T1000 (cell line): Measurements from ENCODE around the gene FBXL3.
"Not testable (repeated sequence)": the region's sequence is repeated elsewhere in the genome, so short reads cannot be mapped to it uniquely, and the experiment has no call there.

ENCODE experiments used
- DNase-seq: peaks from one replicate; lab custom pipeline; 2025; ENCODE audit warnings: mixed read lengths; lab: John Stamatoyannopoulos, UW

The FBXL3 gene

GRCh38 chr13:77026255-77026860 lies 601 bp downstream of the FBXL3 start:
- no peak for DNase-seq

GRCh38 chr13:77022341-77022740 lies 4.6 kb downstream of the FBXL3 start:
- DNase-seq: no peak

- no peak for DNase-seq
Observed at GRCh38 chr13:77019756-77020155, 7.2 kb downstream of the FBXL3 start.

GRCh38 chr13:77016888-77017623 lies 9.9 kb downstream of the FBXL3 start:
- DNase-seq: no peak

GRCh38 chr13:77016251-77016812 lies 10.6 kb downstream of the FBXL3 start:
- no peak for DNase-seq

- no peak for DNase-seq
Observed at GRCh38 chr13:77014906-77015685, 11.9 kb downstream of the FBXL3 start.

GRCh38 chr13:77013853-77014542 lies 13.0 kb downstream of the FBXL3 start:
- no peak for DNase-seq

- DNase-seq: not testable (repeated sequence)
Observed at GRCh38 chr13:77009719-77010118, 17.2 kb downstream of the FBXL3 start.

- DNase-seq: no peak
Observed at GRCh38 chr13:77009011-77009410, 17.9 kb downstream of the FBXL3 start.

DNA sequence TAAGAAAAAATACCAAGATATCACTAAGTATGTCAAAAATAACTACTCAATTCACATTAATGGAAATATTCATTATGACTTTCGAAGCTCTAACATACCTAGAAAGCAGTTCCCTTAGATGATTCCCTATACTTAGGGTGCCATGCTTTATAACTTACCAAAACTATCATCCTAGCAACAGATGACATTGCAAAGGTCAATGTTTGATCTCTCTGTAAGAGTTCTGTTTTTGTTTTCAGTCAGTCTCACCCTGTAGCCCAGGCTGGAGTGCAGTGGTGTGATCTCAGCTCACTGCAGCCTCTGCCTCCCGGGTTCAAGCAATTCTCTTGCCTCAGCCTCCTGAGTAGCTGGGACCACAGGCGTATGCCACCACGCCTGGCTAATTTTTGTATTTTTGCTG lies 18.6 kb downstream of the FBXL3 start:
- DNase-seq: not testable (repeated sequence)

- DNase-seq: no peak
Observed at GRCh38 chr13:77002590-77003190, 24.3 kb downstream of the FBXL3 start.

GRCh38 chr13:77001963-77002587 lies 24.9 kb downstream of the FBXL3 start:
- DNase-seq: no peak

DNA sequence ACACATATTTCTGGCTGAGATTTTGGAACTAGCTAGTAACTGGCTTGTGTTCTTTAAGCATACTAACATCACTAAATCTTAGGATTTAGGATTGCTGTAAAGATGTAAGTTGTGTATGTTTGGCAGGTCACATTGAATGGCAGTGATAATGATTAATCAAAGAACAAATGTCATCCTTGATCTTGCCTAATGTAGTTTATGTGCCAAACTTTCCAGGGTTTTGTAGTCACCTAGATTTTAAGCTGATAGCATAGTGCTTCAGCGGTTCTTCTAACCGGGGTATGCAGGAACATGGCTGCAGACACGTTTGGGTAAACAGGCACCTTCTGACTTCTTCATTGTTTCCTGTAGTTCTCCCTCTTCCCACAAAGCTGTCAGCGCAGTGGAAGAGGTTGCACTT lies 25.4 kb downstream of the FBXL3 start:
- DNase-seq: no peak

GRCh38 chr13:77000475-77000874 lies 26.5 kb downstream of the FBXL3 start:
- no peak for DNase-seq

GRCh38 chr13:76994281-76994680 lies 32.7 kb downstream of the FBXL3 start:
- DNase-seq: no peak

GRCh38 chr13:76993473-76993872 lies 33.5 kb downstream of the FBXL3 start:
- DNase-seq: no peak

DNA sequence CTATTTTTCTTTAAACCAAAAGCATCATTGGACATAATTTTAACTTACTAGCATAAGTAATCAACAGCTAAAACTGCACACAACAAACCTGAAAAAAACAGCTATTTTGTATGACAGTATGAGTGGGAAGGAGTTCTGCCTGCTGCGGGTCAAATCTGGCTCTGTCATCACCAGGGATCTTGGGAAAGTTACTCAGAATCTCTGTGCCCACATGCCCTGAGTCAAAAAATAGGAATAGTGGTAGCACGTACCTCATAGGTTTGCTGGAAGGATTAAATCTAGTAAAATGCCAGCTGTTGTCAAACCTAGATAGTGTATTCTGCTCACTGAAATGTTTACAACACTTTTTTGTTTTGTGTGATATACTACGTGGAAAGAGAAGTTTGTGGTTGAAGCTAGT lies 33.9 kb downstream of the FBXL3 start:
- DNase-seq: no peak

DNA sequence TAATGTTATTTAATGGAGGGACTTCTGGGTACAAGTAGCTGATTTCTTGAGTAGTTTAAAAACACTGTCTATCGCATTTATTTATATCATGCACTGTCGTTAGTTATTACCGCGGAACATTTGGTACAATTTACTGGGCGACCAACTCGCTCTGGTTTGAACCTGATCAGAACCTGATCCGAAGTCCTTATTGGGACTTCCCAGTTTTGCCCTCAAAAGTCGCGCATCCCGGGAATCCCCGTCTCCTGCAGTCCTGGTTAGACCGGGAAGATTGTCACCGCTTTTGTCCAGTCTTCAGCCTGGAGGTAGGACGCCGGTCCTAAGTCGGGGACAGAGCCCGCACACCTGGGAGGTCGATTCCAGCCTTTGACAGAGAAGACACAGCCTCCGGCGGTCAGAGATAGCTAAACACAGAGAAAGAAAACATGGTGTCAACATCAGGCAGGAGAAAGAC lies 34.4 kb downstream of the FBXL3 start:
- no peak for DNase-seq

DNA sequence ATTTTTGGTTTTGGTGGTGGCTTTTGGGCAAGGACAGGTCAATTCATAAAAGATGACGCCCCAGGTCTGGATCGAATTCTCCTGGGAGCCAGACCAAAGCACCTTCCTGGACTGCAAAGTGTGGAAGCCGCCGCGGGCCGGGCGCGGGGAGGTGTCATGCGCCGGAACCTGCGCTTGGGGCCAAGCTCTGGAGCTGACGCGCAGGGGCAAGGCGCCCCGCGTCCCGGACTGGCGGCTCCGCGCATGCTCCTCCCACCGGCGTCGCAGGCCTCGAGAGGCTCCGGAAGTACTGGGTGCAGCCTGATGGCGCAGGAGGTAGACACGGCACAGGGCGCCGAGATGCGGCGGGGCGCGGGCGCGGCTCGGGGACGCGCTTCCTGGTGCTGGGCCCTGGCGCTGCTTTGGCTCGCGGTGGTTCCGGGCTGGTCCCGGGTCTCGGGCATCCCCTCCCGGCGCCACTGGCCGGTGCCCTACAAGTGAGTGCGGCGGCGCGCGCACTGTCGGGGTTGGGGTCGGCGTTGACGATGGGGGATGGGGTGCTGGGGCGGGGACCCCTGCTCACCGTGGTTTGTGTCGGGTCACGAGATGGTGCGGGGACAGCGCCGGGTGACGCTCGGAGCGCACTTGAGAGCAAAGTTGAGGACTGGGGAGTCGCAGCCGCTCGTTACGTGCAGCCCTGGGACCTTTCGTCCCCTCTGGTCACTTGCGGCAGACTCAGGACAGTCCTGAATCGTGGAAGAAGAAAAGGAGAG lies 35.0 kb downstream of the FBXL3 start, which contains the start of gene CLN5:
Gene CLN5 (plus strand): TSS at position 286 of the 752 bp plus-strand sequence. CDS start 18 bp downstream, at position 304.
- DNase-seq: peak; percentile 49

GRCh38 chr13:76991432-76991795 lies 35.5 kb downstream of the FBXL3 start:
- DNase-seq: no peak
